ENCODE results near the gene PGAP2.
"Not testable (repeated sequence)": the region's sequence is repeated elsewhere in the genome, so short reads cannot be mapped to it uniquely, and the experiment has no call there.

The PGAP2 gene

DNA sequence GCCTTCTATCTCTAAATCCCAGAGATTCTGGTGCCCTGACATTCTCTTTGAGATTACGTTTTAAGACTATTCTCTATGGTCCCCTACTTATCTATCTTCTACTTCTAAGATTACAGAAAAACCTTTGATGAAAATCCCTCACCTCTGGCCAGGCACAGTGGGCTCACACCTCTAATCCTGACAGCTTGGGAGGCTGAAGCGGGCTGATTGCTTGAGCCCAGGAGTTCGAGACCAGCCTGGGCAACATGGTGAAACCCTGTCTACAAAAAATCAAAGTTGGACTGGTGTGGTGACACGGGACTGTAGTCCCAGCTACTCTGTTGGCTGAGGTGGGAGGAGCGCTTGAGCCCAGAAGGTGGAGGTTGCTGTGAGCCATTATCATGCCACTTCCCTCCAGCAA, 25.4 kb upstream of the PGAP2 start:
- TF ChIP-seq, protein P1, sequence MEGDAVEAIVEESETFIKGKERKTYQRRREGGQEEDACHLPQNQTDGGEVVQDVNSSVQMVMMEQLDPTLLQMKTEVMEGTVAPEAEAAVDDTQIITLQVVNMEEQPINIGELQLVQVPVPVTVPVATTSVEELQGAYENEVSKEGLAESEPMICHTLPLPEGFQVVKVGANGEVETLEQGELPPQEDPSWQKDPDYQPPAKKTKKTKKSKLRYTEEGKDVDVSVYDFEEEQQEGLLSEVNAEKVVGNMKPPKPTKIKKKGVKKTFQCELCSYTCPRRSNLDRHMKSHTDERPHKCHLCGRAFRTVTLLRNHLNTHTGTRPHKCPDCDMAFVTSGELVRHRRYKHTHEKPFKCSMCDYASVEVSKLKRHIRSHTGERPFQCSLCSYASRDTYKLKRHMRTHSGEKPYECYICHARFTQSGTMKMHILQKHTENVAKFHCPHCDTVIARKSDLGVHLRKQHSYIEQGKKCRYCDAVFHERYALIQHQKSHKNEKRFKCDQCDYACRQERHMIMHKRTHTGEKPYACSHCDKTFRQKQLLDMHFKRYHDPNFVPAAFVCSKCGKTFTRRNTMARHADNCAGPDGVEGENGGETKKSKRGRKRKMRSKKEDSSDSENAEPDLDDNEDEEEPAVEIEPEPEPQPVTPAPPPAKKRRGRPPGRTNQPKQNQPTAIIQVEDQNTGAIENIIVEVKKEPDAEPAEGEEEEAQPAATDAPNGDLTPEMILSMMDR (IDR thresholded peaks at IDR 0.05): no peak
- no peak for TF ChIP-seq ZFX (IDR thresholded peaks at IDR 0.05; ENCODE audit: borderline replicate concordance)
- H3K27ac ChIP-seq: no peak overlapping the region

DNA sequence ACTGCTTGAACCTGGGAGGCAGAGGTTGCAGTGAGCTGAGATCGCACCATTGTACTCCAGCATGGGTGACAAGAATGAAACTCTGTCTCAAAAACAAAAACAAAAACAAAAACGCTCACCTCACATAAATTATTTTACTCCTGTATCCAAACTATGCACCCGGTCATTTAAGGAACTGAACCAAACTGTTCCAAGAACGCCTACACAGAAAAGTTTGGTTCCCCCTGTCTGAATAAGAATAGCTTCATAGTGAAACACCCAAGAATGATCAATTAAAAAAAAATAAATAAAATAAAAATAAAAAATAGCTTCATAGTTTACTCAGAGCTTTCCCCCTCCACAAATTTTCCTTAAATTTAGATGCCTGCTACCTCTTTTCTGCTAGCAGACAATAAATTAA, 24.7 kb upstream of the PGAP2 start:
- TF ChIP-seq ZFX (IDR thresholded peaks at IDR 0.05; ENCODE audit: borderline replicate concordance): no peak
- TF ChIP-seq, protein P1 (IDR thresholded peaks at IDR 0.05): no peak
- H3K27ac ChIP-seq: no peak overlapping the region

DNA sequence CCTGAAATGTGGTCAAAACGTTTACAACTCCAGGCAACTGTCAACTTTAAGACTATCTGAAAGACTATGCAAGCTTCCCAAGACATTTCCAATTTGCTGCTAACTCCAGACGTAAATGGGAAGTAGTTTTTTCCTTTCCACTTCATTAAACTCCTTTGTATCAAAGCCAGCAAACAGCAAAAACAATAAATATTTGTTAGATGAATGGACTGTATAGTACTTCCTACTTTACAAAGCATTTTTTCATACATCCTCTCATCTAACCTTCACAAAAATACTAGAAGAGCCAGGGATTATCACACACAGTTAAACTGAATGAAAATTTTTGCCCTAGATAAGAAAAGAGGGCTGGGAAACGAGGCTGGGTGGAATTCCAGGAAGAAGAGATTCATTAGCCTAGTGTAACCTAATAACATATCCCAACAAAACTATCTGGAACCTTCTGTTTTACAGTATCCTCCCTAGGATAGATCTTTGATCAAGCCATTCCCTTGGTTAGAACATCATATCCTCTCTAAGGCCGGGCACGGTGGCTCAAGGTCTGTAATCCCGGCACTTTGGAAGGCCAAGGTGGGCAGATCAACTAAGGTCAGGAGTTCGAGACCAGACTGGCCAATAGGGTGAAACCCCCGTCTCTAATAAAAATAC, 21.5 kb upstream of the PGAP2 start:
- H3K27ac ChIP-seq: peak overlapping the region; percentile 65
- TF ChIP-seq ZFX (IDR thresholded peaks at IDR 0.05; ENCODE audit: borderline replicate concordance): no peak
- TF ChIP-seq, protein P1 (IDR thresholded peaks at IDR 0.05): no peak

DNA sequence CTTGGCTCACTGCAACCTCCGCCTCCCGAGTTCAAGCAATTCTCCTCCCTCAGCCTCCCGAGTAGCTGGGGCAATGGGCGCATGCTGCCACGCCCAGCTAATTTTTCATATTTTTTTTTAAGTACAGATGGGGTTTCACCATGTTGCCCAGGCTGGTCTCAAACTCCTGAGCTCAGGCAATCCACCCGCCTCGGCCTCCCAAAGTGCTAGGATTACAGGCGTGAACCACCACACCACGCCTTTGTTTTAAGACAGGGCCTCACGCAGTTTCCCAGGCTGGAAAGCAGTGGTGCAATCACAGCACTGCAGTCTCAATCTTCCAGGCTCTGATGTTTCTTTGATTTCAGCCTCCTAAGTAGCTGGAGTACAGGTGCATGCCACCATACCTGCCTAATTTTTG, 14.0 kb upstream of the PGAP2 start:
- not testable (repeated sequence) for H3K27ac ChIP-seq

DNA sequence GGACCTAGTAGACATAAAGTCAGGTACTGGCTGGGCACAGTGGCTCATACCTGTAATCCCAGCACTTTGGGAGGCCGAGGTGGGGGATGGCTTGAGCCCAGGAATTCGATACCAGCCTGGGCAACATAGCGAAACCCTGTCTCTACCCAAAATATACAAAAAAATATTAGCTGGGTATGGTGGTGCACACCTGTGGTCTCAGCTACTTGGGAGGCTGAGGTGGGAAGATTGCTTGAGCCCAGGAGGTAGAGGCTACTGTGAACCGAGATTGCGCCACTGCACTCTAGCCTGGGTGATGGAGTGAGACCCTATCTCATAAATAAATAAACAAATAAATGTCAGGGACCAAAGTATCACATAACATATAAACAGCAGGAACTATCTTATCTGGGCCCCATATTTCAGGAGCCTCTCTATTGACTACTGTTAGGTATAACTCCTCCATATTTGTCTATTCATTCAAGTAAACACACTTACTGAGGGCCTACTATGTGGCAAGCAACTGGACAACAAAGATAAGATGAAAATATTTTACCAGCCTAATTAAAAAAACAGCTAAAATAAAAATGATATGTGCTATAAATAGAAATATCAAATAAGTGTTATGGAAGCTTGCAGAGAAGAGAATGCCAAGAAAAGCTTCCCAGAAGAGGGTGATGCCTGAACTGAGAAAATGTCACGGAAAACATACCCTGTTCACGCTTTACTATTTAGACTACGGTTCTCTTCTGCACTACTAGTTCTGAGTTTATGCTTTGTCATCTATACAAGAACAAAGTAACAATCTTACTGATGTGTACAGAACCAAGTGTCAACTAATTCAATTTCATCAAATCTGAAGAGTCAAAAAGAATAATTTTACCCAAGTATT, 13.0 kb upstream of the PGAP2 start:
- TF ChIP-seq ZFX (IDR thresholded peaks at IDR 0.05; ENCODE audit: borderline replicate concordance): no peak
- TF ChIP-seq, protein P1 (IDR thresholded peaks at IDR 0.05): no peak
- no peak overlapping the region for H3K27ac ChIP-seq

DNA sequence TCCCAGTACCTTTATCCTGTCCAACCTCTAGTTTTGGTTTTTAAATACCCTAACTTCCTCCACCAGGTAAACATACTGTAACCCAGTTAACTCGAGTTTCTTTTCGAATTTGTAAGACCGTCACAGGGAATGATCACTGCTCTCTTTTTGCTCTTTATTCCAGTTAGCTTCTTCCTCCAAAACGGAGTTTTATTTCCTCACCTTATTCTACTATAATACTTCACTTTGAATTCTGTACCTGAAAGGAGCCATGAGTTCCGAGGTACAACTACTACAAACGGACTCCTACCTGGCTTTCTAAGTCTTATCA, 12.4 kb upstream of the PGAP2 start:
- no peak overlapping the region for H3K27ac ChIP-seq
- no peak for TF ChIP-seq ZFX (IDR thresholded peaks at IDR 0.05; ENCODE audit: borderline replicate concordance)
- TF ChIP-seq, protein P1 (IDR thresholded peaks at IDR 0.05): no peak

DNA sequence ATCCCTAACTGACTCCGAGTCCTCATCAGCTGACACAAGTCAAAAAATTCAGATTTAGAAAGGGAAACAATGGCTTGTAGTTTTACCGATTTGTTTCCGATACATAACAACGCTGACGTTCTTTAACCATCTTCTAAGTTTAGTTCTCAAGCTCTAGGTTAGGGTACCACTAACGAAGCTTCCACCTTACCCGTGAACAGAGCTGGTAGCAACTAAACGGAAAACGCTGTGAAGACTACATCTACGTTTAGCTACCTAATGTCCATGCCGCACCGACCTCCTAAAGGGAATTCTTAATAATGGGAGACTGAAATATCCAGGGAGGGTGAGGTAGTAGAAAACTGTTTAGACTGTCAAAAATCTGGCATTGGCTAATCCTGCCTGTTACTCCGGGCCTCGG, 12.0 kb upstream of the PGAP2 start:
- H3K27ac ChIP-seq: peak overlapping the region; percentile 90
- TF ChIP-seq ZFX (IDR thresholded peaks at IDR 0.05; ENCODE audit: borderline replicate concordance): no peak
- TF ChIP-seq, protein P1 (IDR thresholded peaks at IDR 0.05): no peak

All from 22Rv1 (cell line).